ENCODE results near the gene NOTCH2.

Gene NOTCH2

GRCh38 chr1:119952496-119952895 lies 117.0 kb downstream of the NOTCH2 start:
- intact Hi-C loops (cut with DNase I) = no loop called here
- no peak for DNase-seq

- DNase-seq = peak; percentile 53 to 96 (median 80)
- intact Hi-C loops (cut with DNase I) = loop anchor here (10.0 kb wide), 1 partner anchor 196 kb away; no protein-coding TSS in a partner anchor
These were observed 120.9 kb downstream of the NOTCH2 start for GRCh38 chr1:119948342-119949214.

GRCh38 chr1:119947468-119947867 lies 122.0 kb downstream of the NOTCH2 start:
- intact Hi-C loops (cut with DNase I) = loop anchor here (10.0 kb wide), 1 partner anchor 197 kb away; no protein-coding TSS in a partner anchor
- no peak for DNase-seq

- DNase-seq = no peak
- intact Hi-C loops (cut with DNase I) = loop anchor here (10.0 kb wide), 1 partner anchor 198 kb away; no protein-coding TSS in a partner anchor
These were observed 122.7 kb downstream of the NOTCH2 start for GRCh38 chr1:119946724-119947123.

GRCh38 chr1:119943216-119943615 lies 126.2 kb downstream of the NOTCH2 start:
- intact Hi-C loops (cut with DNase I) = loop anchor here (10.0 kb wide), 1 partner anchor 202 kb away; no protein-coding TSS in a partner anchor
- DNase-seq = no peak

- DNase-seq = no peak
- intact Hi-C loops (cut with DNase I) = loop anchor here (10.0 kb wide), 1 partner anchor 203 kb away; no protein-coding TSS in a partner anchor
These were observed 128.1 kb downstream of the NOTCH2 start for GRCh38 chr1:119941392-119941791.

GRCh38 chr1:119940697-119941096 lies 128.8 kb downstream of the NOTCH2 start:
- intact Hi-C loops (cut with DNase I) = loop anchor here (10.0 kb wide), 1 partner anchor 204 kb away; no protein-coding TSS in a partner anchor
- DNase-seq = no peak

- intact Hi-C loops (cut with DNase I) = no loop called here
- no peak for DNase-seq
These were observed 132.3 kb downstream of the NOTCH2 start for GRCh38 chr1:119937198-119937597.

GRCh38 chr1:119935915-119936314 lies 133.5 kb downstream of the NOTCH2 start:
- no peak for DNase-seq
- intact Hi-C loops (cut with DNase I) = no loop called here

GRCh38 chr1:119935373-119935772 lies 134.1 kb downstream of the NOTCH2 start:
- DNase-seq = no peak
- intact Hi-C loops (cut with DNase I) = no loop called here

GRCh38 chr1:119933397-119933796 lies 136.1 kb downstream of the NOTCH2 start:
- intact Hi-C loops (cut with DNase I) = no loop called here
- no peak for DNase-seq

- no peak for DNase-seq
- intact Hi-C loops (cut with DNase I) = no loop called here
These were observed 139.7 kb downstream of the NOTCH2 start for GRCh38 chr1:119929643-119930315.

- intact Hi-C loops (cut with DNase I) = no loop called here
- DNase-seq = no peak
These were observed 142.9 kb downstream of the NOTCH2 start for GRCh38 chr1:119926553-119926952.

GRCh38 chr1:119924948-119925898 lies 144.2 kb downstream of the NOTCH2 start:
- peak in 2 of 10 donors; percentile 70 to 72 for DNase-seq
- intact Hi-C loops (cut with DNase I) = no loop called here

GRCh38 chr1:119920104-119920968 lies 149.1 kb downstream of the NOTCH2 start:
- no peak for DNase-seq
- intact Hi-C loops (cut with DNase I) = no loop called here

- no peak for DNase-seq
- intact Hi-C loops (cut with DNase I) = no loop called here
These were observed 150.2 kb downstream of the NOTCH2 start for GRCh38 chr1:119919241-119919640.

GRCh38 chr1:119918301-119918700 lies 151.2 kb downstream of the NOTCH2 start:
- intact Hi-C loops (cut with DNase I) = no loop called here
- DNase-seq = no peak

GRCh38 chr1:119917304-119918055 lies 152.0 kb downstream of the NOTCH2 start:
- intact Hi-C loops (cut with DNase I) = no loop called here

GRCh38 chr1:119915517-119915916 lies 153.9 kb downstream of the NOTCH2 start:
- peak in 1 of 10 donors; percentile 82 for DNase-seq
- intact Hi-C loops (cut with DNase I) = no loop called here

More at GRCh38 chr1:119917304-119918055, 152.0 kb downstream of the NOTCH2 start:
- DNase-seq = no peak
